Raji (cell line): ENCODE results near the gene VSIR.

Source experiments
- POLR2A ChIP-seq: IDR thresholded peaks from 2 replicates; pipeline ENCODE4 v1.6.1; 2011; ENCODE audit warnings: low read depth, low read length, control low read depth; ENCODE audit not compliant: insufficient read depth

The VSIR gene

DNA sequence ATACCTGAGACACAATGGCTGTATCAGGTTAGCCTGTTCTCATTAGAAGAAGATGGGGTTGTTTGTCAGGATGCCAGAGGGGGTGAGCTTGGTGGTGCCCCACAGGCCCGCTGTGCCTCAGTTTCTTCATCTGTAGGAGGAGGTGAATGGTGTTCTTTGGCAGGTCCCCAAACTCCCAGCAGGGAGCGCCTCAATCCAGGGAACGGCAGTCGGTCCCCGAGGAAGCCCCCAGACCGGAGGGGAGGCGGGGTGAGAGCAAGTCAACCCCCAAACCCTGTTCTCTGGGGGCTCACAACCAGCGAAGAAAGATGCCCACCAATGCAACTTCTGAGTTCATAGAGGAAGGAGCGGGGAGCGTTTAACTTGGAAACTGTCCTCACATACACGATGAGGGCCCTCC, 69.7 kb downstream of the VSIR start:
- TF ChIP-seq POLR2A, result no peak

DNA sequence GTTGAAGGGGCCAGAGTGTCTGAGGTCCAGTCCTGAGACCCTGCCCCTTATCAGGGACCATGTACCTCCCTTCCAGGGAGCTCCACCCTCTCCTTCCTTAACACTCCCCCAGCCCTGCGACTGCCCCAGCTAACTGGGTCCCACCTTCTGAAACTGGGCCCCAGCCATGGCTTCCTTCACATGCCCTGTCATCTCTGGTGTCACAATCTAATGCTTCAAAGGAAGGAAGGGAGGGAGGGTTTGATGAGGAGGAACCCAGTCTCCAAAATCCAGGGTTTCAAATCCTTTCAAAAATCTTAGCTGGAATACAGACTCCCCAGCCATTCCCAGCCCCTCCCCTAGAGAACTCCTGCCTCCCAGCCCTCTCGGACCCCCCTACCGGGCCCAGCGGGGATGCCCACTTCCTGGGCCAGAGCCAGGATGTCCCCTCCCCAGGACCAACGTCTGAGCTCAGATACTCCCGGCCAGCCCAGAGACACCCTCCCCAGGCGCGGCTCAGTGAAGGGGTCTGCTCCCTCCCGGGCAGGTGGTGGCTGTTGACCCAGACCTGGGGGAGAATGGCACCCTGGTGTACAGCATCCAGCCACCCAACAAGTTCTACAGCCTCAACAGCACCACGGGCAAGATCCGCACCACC, 71.7 kb downstream of the VSIR start:
- TF ChIP-seq POLR2A, result no peak

DNA sequence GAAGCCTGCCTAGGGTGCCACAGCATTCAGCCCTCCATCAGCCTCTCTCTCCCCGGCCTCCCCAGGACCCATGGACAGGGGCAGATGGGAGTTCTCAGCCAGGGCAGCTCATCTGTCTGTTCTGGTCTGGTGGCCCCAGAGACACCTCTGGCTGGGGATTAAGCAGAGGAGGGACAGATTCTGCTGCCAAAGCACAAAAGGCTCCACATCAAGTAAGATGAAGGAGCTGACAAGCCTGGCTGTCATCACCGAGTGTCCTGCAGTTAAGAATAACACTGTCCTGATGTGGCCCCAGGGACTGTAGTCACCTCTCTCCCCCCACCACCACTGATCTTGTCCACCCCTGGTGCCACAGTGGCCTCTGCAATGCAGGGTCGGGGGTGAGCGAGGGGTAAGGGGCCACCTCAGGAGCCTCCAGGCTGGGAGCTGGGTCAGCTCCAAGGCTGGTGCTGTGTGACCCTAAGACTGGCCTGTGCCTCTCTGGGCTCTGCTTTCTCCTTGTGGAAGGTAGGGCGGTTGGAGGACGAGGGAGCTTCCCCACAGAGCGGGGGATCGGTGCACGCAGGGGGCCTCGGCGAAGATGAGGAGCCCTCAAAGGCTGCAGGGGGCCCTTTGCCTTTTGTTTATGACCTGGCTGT, 72.5 kb downstream of the VSIR start:
- TF ChIP-seq POLR2A, result no peak

DNA sequence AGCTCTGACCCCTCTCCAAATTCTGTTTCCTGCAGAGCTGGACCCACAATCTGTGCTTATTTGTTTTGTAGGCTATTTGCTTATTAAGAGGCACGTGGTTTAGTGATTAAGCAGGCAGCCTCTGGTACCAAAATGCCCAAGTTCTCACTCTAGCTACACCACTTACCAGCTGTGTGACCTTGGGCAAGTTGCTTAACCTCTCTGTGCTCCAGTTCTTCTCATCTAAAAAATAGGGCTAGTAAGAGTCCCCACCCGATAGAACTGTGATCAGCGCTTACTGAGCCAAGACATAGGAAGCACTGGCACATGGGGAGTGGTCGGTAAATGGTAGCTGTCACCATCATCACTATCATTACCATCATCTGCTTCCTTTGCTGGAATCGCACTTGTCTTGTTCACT, 74.6 kb downstream of the VSIR start:
- TF ChIP-seq POLR2A, result no peak

DNA sequence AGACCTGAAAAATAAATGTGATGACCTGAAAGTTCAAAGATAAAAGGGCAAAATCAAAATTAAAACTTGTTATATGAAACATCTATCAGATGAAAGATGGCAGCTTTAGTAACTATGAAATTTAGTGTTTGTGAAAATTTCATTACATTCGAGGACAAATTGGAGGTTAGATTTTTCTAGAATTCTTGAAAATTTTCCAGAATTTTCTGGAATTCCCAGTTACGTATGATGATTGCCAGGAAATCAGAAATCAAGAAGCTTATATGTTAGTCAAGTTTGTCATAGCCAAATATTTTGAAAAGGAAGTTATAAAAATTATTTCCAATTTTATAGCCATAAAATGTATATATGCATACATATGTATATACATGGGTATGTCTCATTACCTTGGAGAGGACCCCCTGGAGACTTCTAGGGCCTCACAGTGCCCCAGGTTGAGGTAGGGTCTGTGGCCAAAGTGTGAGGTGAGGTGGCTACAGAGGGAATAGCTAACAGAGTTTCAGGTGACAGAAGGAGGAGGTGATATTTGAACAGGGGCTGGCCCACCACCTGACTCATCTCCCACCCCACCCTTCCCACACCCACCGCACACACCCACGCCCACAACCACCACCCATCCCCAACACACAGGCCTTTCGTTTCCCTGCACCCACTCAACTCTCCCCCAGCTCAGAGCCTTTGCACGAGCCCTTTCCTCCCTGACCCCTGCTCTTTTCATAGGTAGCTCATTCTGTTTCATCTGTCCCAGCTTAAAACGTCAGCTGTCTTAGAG, 75.2 kb downstream of the VSIR start:
- TF ChIP-seq POLR2A, result no peak
